Caco-2 (cell line): ENCODE measurements around the gene TMEM40. TPM values are rescaled to one million over a fixed set of nuclear protein-coding genes. Genes with fewer than 3 reads are reported as not detected.

ENCODE experiments used
- BruUV-seq: library from RNA; stranded (reverse); fragments of 400-500 nt; replicated peaks from 2 replicates; lab custom pipeline; 2021; lab: Mats Ljungman, UMichigan
- CTCF ChIA-PET: fragments of 300-600 bp; sonication (Branson Sonifier 250); formaldehyde crosslinking; loops from one replicate; lab custom pipeline; 2022; ENCODE audit warnings: antibody characterized with exemption; lab: Charles Lee
- POLR2A ChIA-PET: fragments of 300-600 bp; sonication (Branson Sonifier 250); formaldehyde crosslinking; loops from one replicate; lab custom pipeline; 2022; ENCODE audit warnings: antibody characterized with exemption; lab: Charles Lee
- DNase-seq, 2 experiments: peaks; one replicate each; pipeline versions ENCODE4 v3.0.0 to v3.0.0-alpha.2; 2020 to 2022
- H3K27me3 ChIP-seq: replicated peaks from 2 replicates; pipeline ENCODE4 v1.6.0; 2011; ENCODE audit warnings: low read length; ENCODE audit not compliant: control insufficient read depth, insufficient read depth
- H3K36me3 ChIP-seq: 2 replicates; pipeline ENCODE4 v1.5.1; 2011; ENCODE audit warnings: low read length; ENCODE audit not compliant: control insufficient read depth, insufficient read depth
- H3K4me1 ChIP-seq: fragments of 250-450 bp; sonication (Bioruptor Pico); 2 replicates; pipeline ENCODE4 v1.5.1; 2020; ENCODE audit warnings: mild to moderate bottlenecking
- H3K4me3 ChIP-seq: 2 replicates; pipeline ENCODE4 v1.5.1; 2011; ENCODE audit warnings: low read depth, mild to moderate bottlenecking, control low read depth, low read length
- H3K9me3 ChIP-seq: fragments of 250-450 bp; sonication (Bioruptor Pico); 2 replicates; pipeline ENCODE4 v1.5.1; 2020; ENCODE audit warnings: mild to moderate bottlenecking, moderate library complexity
- H3K27ac Mint-ChIP-seq: one replicate; pipeline ENCODE4 v1.8.0; 2022; ENCODE audit warnings: mixed read lengths; ENCODE audit not compliant: unreplicated experiment
- H3K27me3 Mint-ChIP-seq: one replicate; pipeline ENCODE4 v1.8.0; 2022; ENCODE audit warnings: mixed read lengths; ENCODE audit not compliant: insufficient read depth, unreplicated experiment
- H3K36me3 Mint-ChIP-seq: one replicate; pipeline ENCODE4 v1.8.0; 2022; ENCODE audit warnings: mild to moderate bottlenecking, mixed read lengths; ENCODE audit not compliant: insufficient read depth, unreplicated experiment
- H3K4me1 Mint-ChIP-seq: one replicate; pipeline ENCODE4 v1.8.0; 2022; ENCODE audit warnings: low read depth, mixed read lengths; ENCODE audit not compliant: unreplicated experiment
- H3K4me3 Mint-ChIP-seq: one replicate; pipeline ENCODE4 v1.8.0; 2022; ENCODE audit warnings: mild to moderate bottlenecking, moderate library complexity, mixed read lengths; ENCODE audit not compliant: unreplicated experiment
- H3K9me3 Mint-ChIP-seq: one replicate; pipeline ENCODE4 v1.8.0; 2022; ENCODE audit warnings: mixed read lengths; ENCODE audit not compliant: unreplicated experiment
- intact Hi-C: fragments of 100-400 bp; cut with micrococcal nuclease; formaldehyde crosslinking; loops from one replicate; pipeline ENCODE4 v1.10.0; 2022; ENCODE audit not compliant: unreplicated experiment
- total RNA-seq: library from RNA; stranded (reverse); gene quantifications from 2 replicates; pipeline ENCODE4 v1.2.3, GENCODE V29; 2022
- TF ChIP-seq, protein P1 (sequence below), 2 experiments: fragments of 200-600 bp in 1 of 2; IDR thresholded peaks; 1 replicate in 1 of 2; 2 replicates in 1 of 2; pipeline versions ENCODE4 v1.5.1 to v1.8.0; 2011 to 2022; ENCODE audit warnings: antibody characterized with exemption in 1 of 2, control low read depth in 1 of 2, inconsistent platforms in 1 of 2, low read depth in 1 of 2, low read length in 1 of 2, mild to moderate bottlenecking in 1 of 2, moderate library complexity in 1 of 2; ENCODE audit not compliant: insufficient read depth in 1 of 2, severe bottlenecking in 1 of 2, unreplicated experiment in 1 of 2

TMEM40 gene
- total RNA-seq, 1 experiment from 2014 or later, result 0.86 TPM

DNA sequence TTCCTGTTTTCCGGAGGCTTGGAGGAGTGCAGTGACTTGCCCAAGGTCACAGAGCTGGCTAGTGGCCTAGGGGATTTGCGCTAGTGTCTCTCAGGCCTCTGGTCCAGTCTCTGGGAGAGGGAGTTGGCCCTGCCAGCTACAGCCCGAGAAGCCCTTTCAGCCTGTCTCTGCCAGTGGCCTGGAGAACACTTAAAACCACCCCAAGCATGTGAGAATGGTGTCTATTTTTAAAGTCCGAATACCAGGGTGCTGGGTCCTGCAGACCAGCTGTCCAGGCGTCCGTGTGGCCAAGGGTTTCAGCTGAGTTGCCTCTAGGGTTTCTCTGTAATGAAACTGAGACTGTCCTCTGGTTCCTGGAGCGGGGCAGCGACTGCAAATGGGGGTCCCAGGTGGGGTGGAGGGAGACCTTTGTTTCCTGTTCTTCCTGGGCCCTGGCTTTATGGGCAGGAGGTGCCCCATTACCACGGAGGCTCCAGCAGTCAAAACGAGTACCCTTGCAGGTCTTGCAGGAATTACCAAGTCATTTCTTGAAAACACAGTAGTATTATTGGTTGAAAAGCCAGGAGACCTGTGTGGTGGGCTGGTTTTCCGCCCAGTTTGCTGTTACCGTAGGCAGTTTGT is 39.6 kb upstream of the TMEM40 start:
- Mint-ChIP-seq H3K36me3 (no peaks in the 10 kb centered on the region), H3K4me3 (no peak overlapping the region), H3K4me1 (no peaks in the 10 kb centered on the region), H3K9me3 (no peaks in the 10 kb centered on the region), H3K27me3 (peaks cover 2% of the 10 kb centered on the region), H3K27ac (no peak overlapping the region)
- no TSS peak for BruUV-seq
- Histone ChIP-seq H3K9me3 (no peaks in the 10 kb centered on the region), H3K27me3 (no peaks in the 10 kb centered on the region), H3K36me3 (no peaks in the 10 kb centered on the region), H3K4me1 (no peaks in the 10 kb centered on the region), H3K4me3 (no peak overlapping the region)
- ChIA-PET CTCF (no interaction called here), POLR2A (interaction anchor here (0.6 kb wide), 1 partner anchor 257 kb away, joined by 4 read pairs; no protein-coding TSS in a partner anchor)
- intact Hi-C loops, result no loop called here
- TF ChIP-seq, protein P1, sequence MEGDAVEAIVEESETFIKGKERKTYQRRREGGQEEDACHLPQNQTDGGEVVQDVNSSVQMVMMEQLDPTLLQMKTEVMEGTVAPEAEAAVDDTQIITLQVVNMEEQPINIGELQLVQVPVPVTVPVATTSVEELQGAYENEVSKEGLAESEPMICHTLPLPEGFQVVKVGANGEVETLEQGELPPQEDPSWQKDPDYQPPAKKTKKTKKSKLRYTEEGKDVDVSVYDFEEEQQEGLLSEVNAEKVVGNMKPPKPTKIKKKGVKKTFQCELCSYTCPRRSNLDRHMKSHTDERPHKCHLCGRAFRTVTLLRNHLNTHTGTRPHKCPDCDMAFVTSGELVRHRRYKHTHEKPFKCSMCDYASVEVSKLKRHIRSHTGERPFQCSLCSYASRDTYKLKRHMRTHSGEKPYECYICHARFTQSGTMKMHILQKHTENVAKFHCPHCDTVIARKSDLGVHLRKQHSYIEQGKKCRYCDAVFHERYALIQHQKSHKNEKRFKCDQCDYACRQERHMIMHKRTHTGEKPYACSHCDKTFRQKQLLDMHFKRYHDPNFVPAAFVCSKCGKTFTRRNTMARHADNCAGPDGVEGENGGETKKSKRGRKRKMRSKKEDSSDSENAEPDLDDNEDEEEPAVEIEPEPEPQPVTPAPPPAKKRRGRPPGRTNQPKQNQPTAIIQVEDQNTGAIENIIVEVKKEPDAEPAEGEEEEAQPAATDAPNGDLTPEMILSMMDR (IDR thresholded peaks at IDR 0.05; ENCODE audit: insufficient read depth in 1 of 2, low read depth in 1 of 2, low read length in 1 of 2, severe bottlenecking in 1 of 2, unreplicated experiment in 1 of 2), result no peak
- DNase-seq, result no peak

GRCh38 chr3:12797892-12798558 is 39.0 kb upstream of the TMEM40 start:
- Mint-ChIP-seq H3K36me3 (no peaks in the 10 kb centered on the region), H3K27ac (no peak overlapping the region), H3K27me3 (peaks cover 2% of the 10 kb centered on the region), H3K4me3 (no peak overlapping the region), H3K9me3 (no peaks in the 10 kb centered on the region), H3K4me1 (no peaks in the 10 kb centered on the region)
- no peaks in the 10 kb centered on the region for H3K9me3 ChIP-seq
- H3K4me1 ChIP-seq, result no peaks in the 10 kb centered on the region
- CTCF ChIA-PET, result no interaction called here
- POLR2A ChIA-PET, result no interaction called here
- no peak overlapping the region for H3K4me3 ChIP-seq
- H3K27me3 ChIP-seq, result no peaks in the 10 kb centered on the region
- BruUV-seq, result no TSS peak
- intact Hi-C loops, result no loop called here
- no peaks in the 10 kb centered on the region for H3K36me3 ChIP-seq
- DNase-seq, result no peak
- TF ChIP-seq, protein P1 (IDR thresholded peaks at IDR 0.05; ENCODE audit: insufficient read depth in 1 of 2, low read depth in 1 of 2, low read length in 1 of 2, severe bottlenecking in 1 of 2, unreplicated experiment in 1 of 2), result no peak

GRCh38 chr3:12797124-12797891 is 38.2 kb upstream of the TMEM40 start:
- Histone ChIP-seq H3K36me3 (no peaks in the 10 kb centered on the region), H3K4me1 (no peaks in the 10 kb centered on the region), H3K9me3 (no peaks in the 10 kb centered on the region), H3K27me3 (no peaks in the 10 kb centered on the region), H3K4me3 (no peak overlapping the region)
- H3K27me3 Mint-ChIP-seq, result peaks cover 2% of the 10 kb centered on the region
- TF ChIP-seq, protein P1 (IDR thresholded peaks at IDR 0.05; ENCODE audit: insufficient read depth in 1 of 2, low read depth in 1 of 2, low read length in 1 of 2, severe bottlenecking in 1 of 2, unreplicated experiment in 1 of 2), result no peak
- H3K4me3 Mint-ChIP-seq, result no peak overlapping the region
- DNase-seq, result no peak
- POLR2A ChIA-PET, result interaction anchor here (0.5 kb wide), 1 partner anchor 225 kb away, joined by 3 read pairs; no protein-coding TSS in a partner anchor
- H3K27ac Mint-ChIP-seq, result no peak overlapping the region
- H3K36me3 Mint-ChIP-seq, result no peaks in the 10 kb centered on the region
- no peaks in the 10 kb centered on the region for H3K9me3 Mint-ChIP-seq
- intact Hi-C loops, result no loop called here
- no peaks in the 10 kb centered on the region for H3K4me1 Mint-ChIP-seq
- CTCF ChIA-PET, result no interaction called here
- no TSS peak for BruUV-seq
